Upper lobe of right lung (tissue), 1 donor: ENCODE measurements around the gene SLK. TPM values are rescaled to one million over a fixed set of nuclear protein-coding genes. Genes with fewer than 3 reads are reported as not detected.
A peak's percentile ranks its signal among the peaks of the same experiment; 100 is the strongest.

Experiments used
- ATAC-seq: fragments of 200-7000 bp; cut with Tn5 transposase; one replicate; pipeline ENCODE4 v1.9.1; 2020; ENCODE audit warnings: mild to moderate bottlenecking, moderate library complexity
- DNase-seq: peaks from one replicate; pipeline ENCODE4 v3.0.0-alpha.2; 2020
- H3K27ac ChIP-seq: fragments of 200-600 bp; one replicate; pipeline ENCODE4 v1.8.0; 2022
- H3K27me3 ChIP-seq: fragments of 200-600 bp; one replicate; pipeline ENCODE4 v1.8.0; 2022; ENCODE audit warnings: mild to moderate bottlenecking
- H3K36me3 ChIP-seq: fragments of 200-600 bp; one replicate; pipeline ENCODE4 v1.8.0; 2022
- H3K4me1 ChIP-seq: fragments of 200-600 bp; one replicate; pipeline ENCODE4 v1.8.0; 2022
- H3K4me3 ChIP-seq: fragments of 200-600 bp; one replicate; pipeline ENCODE4 v1.8.0; 2022; ENCODE audit warnings: mild to moderate bottlenecking
- H3K9me3 ChIP-seq: fragments of 200-600 bp; one replicate; pipeline ENCODE4 v1.8.0; 2022
- intact Hi-C: fragments of 100-400 bp; cut with DNase I; formaldehyde crosslinking; loops from one replicate; pipeline ENCODE4 v1.11.0; 2022
- total RNA-seq: library from RNA; stranded (reverse); fragmentation: NEBNext Ultra II Directional; extraction: Animal tissue kit (Norgen Biotek cat#: 25700); gene quantifications from one replicate; pipeline ENCODE4 v1.2.1, GENCODE V29; 2021
- TF ChIP-seq, protein P1 (sequence below): fragments of 200-600 bp; IDR thresholded peaks from one replicate; pipeline ENCODE4 v1.8.0; 2022; ENCODE audit warnings: antibody characterized with exemption
- donor health status: DM: no; HTN: yes; CAD: no; lungs with severe emphysema.

The SLK gene
- total RNA-seq, 1 donor from 2014 or later: 46.7 TPM

DNA sequence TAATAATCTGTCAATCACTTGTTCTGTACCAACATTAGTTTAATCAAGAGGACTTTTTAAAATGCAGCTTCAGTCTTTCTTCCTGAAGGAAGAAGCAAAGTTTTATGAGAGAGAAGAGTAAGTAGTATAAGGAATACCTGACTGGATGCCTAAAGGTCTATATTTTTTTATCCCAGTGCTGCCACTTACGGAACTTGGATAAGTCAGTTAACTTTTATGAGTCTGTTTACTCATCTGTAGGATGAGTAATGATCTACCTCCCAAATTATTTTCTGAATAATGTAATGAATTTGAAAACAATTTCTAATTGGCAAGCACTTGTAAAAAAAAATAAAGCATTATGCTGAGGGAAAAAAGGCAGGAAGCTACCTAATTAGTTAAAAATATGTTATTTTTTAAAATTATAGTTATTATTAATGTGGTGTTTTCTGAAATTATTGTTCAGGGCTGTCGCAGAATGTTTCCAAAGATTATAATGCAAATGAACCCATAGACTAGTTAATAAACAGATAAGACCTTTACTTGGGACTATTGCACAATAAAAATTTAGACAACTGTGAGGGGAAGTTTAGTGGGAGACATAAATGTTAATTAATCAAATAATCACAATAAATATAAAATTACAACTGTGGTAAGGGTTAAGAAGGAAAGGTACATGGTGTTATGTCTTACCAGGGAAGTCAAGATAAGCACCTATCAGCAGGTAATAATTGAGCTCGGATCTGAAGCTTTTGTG, 24.6 kb downstream of the SLK start:
- H3K36me3 ChIP-seq: peaks cover 31% of the 10 kb centered on the region
- no peak overlapping the region for H3K4me3 ChIP-seq
- TF ChIP-seq, protein P1, sequence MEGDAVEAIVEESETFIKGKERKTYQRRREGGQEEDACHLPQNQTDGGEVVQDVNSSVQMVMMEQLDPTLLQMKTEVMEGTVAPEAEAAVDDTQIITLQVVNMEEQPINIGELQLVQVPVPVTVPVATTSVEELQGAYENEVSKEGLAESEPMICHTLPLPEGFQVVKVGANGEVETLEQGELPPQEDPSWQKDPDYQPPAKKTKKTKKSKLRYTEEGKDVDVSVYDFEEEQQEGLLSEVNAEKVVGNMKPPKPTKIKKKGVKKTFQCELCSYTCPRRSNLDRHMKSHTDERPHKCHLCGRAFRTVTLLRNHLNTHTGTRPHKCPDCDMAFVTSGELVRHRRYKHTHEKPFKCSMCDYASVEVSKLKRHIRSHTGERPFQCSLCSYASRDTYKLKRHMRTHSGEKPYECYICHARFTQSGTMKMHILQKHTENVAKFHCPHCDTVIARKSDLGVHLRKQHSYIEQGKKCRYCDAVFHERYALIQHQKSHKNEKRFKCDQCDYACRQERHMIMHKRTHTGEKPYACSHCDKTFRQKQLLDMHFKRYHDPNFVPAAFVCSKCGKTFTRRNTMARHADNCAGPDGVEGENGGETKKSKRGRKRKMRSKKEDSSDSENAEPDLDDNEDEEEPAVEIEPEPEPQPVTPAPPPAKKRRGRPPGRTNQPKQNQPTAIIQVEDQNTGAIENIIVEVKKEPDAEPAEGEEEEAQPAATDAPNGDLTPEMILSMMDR: no peak
- H3K4me1 ChIP-seq: peaks cover 5% of the 10 kb centered on the region
- H3K27me3 ChIP-seq: no peaks in the 10 kb centered on the region
- ATAC-seq (no peak), DNase-seq (no peak)
- H3K9me3 ChIP-seq: no peaks in the 10 kb centered on the region
- H3K27ac ChIP-seq: no peak overlapping the region
- intact Hi-C loops: no loop called here

DNA sequence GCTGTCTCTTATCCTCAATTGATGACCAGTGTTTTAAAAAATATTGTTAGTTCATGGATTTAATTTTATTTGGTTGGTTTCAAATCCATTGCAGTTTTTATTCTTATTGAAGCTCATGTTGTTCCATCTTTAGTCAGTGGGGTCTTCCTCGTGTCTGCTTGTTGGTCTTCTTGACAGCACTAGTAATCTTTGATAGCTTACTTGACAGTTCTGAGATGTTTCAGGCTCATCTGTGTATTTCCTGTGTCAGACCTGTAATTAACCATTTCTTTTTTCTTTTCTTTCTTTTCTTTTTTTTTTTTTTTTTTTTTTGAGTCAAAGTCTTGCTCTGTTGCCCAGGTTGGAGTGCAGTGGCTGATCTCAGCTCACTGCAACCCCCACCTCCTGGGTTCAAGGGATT, 28.2 kb downstream of the SLK start:
- ATAC-seq: no peak
- TF ChIP-seq, protein P1: no peak
- Histone ChIP-seq H3K27ac (no peak overlapping the region), H3K4me1 (no peaks in the 10 kb centered on the region), H3K36me3 (peaks cover 57% of the 10 kb centered on the region), H3K9me3 (no peaks in the 10 kb centered on the region), H3K4me3 (no peak overlapping the region), H3K27me3 (no peaks in the 10 kb centered on the region)
- intact Hi-C loops: no loop called here
- no peak for DNase-seq

DNA sequence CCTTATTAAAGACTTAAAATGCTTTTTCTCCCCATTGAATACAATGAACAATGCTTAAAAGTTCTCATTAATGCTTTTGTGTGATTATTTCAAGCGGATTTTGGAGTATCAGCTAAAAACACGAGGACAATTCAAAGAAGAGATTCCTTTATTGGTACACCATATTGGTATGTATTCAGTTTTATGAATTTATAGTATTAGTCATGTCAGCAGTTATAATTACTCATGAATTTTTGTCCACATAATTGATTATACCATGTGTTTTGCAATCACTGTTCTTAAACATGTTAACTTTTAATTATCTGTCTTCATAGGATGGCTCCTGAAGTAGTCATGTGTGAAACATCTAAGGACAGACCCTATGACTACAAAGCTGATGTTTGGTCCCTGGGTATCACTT, 31.9 kb downstream of the SLK start:
- no peaks in the 10 kb centered on the region for H3K4me1 ChIP-seq
- no peaks in the 10 kb centered on the region for H3K27me3 ChIP-seq
- H3K9me3 ChIP-seq: no peaks in the 10 kb centered on the region
- intact Hi-C loops: no loop called here
- no peak overlapping the region for H3K27ac ChIP-seq
- ATAC-seq (no peak), DNase-seq (no peak)
- H3K4me3 ChIP-seq: no peak overlapping the region
- H3K36me3 ChIP-seq: peaks cover 76% of the 10 kb centered on the region
- TF ChIP-seq, protein P1: no peak

DNA sequence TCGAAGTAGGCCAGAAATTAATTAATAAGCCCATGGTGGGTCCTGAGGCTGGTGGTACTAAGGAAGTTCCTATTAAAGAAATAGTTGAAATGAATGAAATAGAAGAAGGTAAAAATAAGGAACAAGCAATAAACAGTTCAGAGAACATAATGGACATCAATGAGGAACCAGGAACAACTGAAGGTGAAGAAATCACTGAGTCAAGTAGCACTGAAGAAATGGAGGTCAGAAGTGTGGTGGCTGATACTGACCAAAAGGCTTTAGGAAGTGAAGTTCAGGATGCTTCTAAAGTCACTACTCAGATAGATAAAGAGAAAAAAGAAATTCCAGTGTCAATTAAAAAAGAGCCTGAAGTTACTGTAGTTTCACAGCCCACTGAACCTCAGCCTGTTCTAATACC, 36.0 kb downstream of the SLK start:
- ATAC-seq: peak; percentile 64
- H3K4me3 ChIP-seq: no peak overlapping the region
- no peak overlapping the region for H3K27ac ChIP-seq
- peaks cover 89% of the 10 kb centered on the region for H3K36me3 ChIP-seq
- TF ChIP-seq, protein P1: no peak
- intact Hi-C loops: no loop called here
- no peaks in the 10 kb centered on the region for H3K27me3 ChIP-seq
- H3K4me1 ChIP-seq: no peaks in the 10 kb centered on the region
- H3K9me3 ChIP-seq: no peaks in the 10 kb centered on the region
- DNase-seq: no peak

DNA sequence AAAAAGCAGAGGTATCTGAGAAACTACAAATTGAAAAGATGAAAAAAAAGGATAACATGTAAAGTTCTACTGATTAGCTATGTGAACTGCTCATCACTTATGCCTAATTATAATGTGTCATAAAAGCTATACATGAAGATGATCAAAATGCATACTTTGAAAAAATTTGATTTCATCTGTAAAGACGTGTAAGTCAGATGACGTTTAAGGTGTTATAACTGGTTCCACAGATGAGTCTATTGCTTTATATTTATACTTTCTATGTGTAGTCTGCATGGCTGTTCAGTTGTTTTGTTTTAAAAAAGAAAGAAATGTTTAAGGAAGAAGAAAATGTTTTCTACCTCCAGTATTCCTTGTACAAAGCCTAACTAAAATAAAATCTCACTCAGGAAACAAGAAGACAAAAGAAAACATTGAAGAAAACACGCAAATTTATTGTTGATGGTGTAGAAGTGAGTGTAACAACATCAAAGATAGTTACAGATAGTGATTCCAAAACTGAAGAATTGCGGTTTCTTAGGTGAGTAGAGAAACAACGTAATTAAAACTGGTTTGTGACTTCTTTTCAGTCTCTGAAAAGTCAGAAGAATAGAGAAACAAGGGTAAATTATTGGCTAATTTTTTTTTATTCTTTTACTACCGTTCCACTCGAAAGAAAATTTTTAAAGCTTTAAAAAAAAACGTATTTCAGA, 38.4 kb downstream of the SLK start:
- ATAC-seq (no peak), DNase-seq (no peak)
- TF ChIP-seq, protein P1: no peak
- Histone ChIP-seq H3K36me3 (peaks cover 96% of the 10 kb centered on the region), H3K4me3 (no peak overlapping the region), H3K27me3 (no peaks in the 10 kb centered on the region), H3K9me3 (no peaks in the 10 kb centered on the region), H3K27ac (no peak overlapping the region), H3K4me1 (no peaks in the 10 kb centered on the region)
- intact Hi-C loops: no loop called here
